HCT116 (cell line): Measurements from ENCODE around the gene HDHD3.
A peak's percentile ranks its signal among the peaks of the same experiment; 100 is the strongest.
"Not testable (repeated sequence)": the region's sequence is repeated elsewhere in the genome, so short reads cannot be mapped to it uniquely, and the experiment has no call there.

ENCODE experiments used
- CEBPB ChIP-seq: IDR thresholded peaks from 2 replicates; pipeline ENCODE4 v1.6.1; 2012; ENCODE audit warnings: low read depth
- CTCF ChIP-seq, 3 experiments: fragments of 200-600 bp in 1 of 3; sonication (generic) in 1 of 3; IDR thresholded peaks in 2 of 3; conservative IDR thresholded peaks in 1 of 3; 2 replicates each; pipeline ENCODE4 v1.5.1; 2012 to 2017; ENCODE audit warnings: low read depth in 2 of 3, low read length in 2 of 3, antibody characterized with exemption in 1 of 3, borderline replicate concordance in 1 of 3, control low read depth in 1 of 3, mild to moderate bottlenecking in 1 of 3, mixed read lengths in 1 of 3, mixed run types in 1 of 3, moderate library complexity in 1 of 3; ENCODE audit not compliant: insufficient read depth in 1 of 3
- EGR1 ChIP-seq: IDR thresholded peaks from 2 replicates; pipeline ENCODE4 v1.6.1; 2012; ENCODE audit warnings: low read depth
- ELF1 ChIP-seq: IDR thresholded peaks from 2 replicates; pipeline ENCODE4 v1.6.1; 2012; ENCODE audit warnings: low read depth, borderline replicate concordance
- EZH2 ChIP-seq: fragments of 200-600 bp; sonication (generic); IDR thresholded peaks from 2 replicates; pipeline ENCODE4 v1.6.1; 2017; ENCODE audit warnings: antibody characterized with exemption, mixed run types
- JUND ChIP-seq: IDR thresholded peaks from 2 replicates; pipeline ENCODE4 v1.6.1; 2012
- POLR2A ChIP-seq: IDR thresholded peaks from 2 replicates; pipeline ENCODE4 v1.7.0; 2011; ENCODE audit warnings: borderline replicate concordance; ENCODE audit not compliant: insufficient read depth, insufficient read length; ENCODE audit errors: extremely low read depth
- YY1 ChIP-seq: IDR thresholded peaks from 2 replicates; pipeline ENCODE4 v1.6.1; 2011; ENCODE audit warnings: low read length, low read depth, moderate library complexity, mild to moderate bottlenecking; ENCODE audit not compliant: insufficient replicate concordance; ENCODE audit errors: extremely low read depth

DNA sequence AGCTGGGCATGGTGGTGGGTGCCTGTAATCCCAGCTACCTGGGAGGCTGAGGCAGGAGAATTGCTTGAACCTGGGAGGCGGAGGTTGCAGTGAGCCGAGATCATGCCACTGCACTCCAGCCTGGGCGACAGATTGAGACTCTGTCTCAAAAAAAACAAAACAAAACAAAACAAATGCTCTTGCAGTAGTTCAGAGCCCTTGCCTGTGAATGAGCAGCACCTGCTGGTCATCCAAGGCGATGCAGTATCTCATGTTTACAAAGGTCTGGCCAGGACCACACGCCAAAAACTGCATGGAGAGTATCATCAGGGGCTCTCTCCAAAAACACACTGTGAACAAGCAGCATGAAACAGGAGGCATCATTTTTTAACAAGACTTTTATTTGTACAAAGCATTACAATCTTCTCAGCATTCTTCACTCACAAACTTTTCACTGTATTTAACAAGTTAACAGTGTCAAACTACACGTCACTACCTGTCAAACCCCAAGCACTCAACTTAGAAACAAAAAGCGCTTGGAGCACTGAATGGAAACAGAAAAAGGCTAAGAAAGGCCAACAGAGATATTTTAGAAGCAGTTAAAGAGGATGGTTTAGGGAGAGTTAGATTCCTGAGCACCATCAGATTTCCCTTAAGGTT, 30.2 kb upstream of the HDHD3 start:
- not testable (repeated sequence) for TF ChIP-seq POLR2A, EZH2, CEBPB, ELF1, EGR1, JUND
- TF ChIP-seq CTCF (IDR thresholded peaks at IDR 0.05 in 2 of 3, conservative IDR thresholded peaks at IDR 0.05 in 1 of 3; ENCODE audit: borderline replicate concordance in 1 of 3, insufficient read depth in 1 of 3, low read depth in 2 of 3, low read length in 2 of 3) (peak in 2 of 3 experiments; percentile 61 to 75; a peak in 4 of 6 replicates), YY1 (peak; percentile 29)
